Stimulated activated CD4-positive, alpha-beta T cell treated with anti-CD3 and anti-CD28 coated beads, Interleukin-4, amount 100 ng/mL, for 1 hour (primary cell): ENCODE results near the gene ARHGEF5.
"Not testable (repeated sequence)": the region's sequence is repeated elsewhere in the genome, so short reads cannot be mapped to it uniquely, and the experiment has no call there.

Experiments used
- DNase-seq: peaks from one replicate; pipeline ENCODE4 v3.0.0-alpha.2; 2020

Gene ARHGEF5

GRCh38 chr7:144384555-144385245 lies 29.5 kb downstream of the ARHGEF5 start:
- DNase-seq = peak; percentile 42

- DNase-seq = no peak
These were observed 31.5 kb downstream of the ARHGEF5 start for GRCh38 chr7:144386741-144387140.

GRCh38 chr7:144388950-144389349 lies 33.7 kb downstream of the ARHGEF5 start:
- DNase-seq = no peak

GRCh38 chr7:144390481-144390880 lies 35.3 kb downstream of the ARHGEF5 start:
- no peak for DNase-seq

- no peak for DNase-seq
These were observed 35.8 kb downstream of the ARHGEF5 start for GRCh38 chr7:144391014-144391413.

DNA sequence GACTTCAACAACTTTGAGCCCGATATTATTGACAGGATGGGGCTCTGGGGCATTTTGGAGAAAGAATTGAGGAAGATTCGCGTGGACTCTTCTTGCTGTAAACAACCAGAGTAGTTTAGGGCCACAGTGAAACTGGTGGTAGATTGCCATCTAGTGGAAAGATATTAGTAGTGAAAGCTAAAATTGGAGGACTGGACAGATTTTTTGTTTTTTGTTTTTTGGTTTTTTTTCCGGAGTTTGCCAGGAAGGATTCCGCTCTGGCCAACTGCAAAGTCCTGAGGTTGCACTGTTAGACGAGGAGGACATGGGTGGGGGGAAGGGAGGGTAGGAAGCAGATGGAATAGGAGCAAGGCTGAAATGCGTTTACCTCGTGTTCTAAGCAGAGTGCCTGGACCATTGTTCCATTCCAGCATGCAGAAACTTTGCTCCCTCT lies 36.6 kb downstream of the ARHGEF5 start:
- no peak for DNase-seq

DNA sequence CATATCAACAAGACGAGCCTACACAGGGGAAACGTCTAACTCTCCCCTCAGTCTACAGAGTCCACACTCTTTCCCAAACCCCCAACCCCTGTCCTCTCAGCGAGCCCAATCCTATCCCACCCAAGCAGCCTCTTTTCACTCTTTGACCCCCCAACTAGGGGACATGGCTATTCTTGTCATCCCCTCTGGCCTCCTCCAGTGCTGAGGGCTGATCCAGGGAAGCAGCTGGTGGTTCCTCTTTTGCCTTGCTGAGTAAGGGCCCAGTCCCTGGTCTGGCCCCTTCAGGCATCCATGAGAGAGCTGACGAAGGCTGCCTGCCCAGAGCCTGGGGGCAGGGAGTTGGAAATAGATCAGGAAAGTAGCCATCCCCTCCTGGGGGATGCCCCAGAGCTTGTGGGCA lies 41.9 kb downstream of the ARHGEF5 start:
- no peak for DNase-seq

- no peak for DNase-seq
These were observed 43.1 kb downstream of the ARHGEF5 start for GRCh38 chr7:144398291-144398690.

GRCh38 chr7:144398911-144399310 lies 43.7 kb downstream of the ARHGEF5 start:
- DNase-seq = no peak

GRCh38 chr7:144399946-144400345 lies 44.7 kb downstream of the ARHGEF5 start:
- no peak for DNase-seq

DNA sequence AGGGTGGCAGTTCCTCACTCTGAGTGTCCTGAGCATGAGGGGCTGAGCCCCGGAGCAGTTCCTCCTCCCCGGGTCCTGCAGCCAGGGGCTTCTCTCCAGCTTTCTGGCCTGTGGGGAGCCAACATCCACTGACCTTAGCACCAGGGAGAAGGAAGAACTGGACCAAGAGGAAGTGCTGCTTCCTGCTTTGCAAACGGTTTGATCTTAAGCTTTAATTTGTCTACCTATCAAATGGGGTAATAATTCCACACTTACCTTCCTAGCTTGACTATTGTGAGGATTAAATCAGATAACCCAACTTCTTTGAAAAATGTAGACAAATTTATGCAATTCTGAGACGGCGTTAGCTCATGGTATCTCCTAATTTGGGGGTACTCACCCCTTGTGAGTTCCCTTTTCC lies 46.3 kb downstream of the ARHGEF5 start:
- DNase-seq = no peak

DNA sequence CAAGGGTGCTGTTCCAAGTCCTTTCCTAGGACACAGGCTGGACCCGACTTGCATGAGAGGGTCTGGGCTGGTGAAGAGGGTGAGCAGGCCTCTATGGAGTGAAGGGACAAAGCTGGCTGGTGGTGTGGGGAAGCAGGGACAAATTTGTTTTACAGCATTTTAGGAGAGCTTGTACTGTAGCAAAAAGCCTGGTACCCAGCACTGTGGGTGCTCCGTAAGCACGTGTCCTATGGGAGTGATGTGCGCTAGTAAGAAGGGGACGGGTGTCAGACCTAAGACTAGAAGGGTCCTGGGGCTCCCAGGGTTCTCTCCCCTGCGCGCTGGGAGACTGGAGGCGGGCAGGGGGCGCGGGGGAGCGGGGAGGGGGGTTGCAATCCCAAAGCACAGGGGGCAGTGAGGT lies 47.9 kb downstream of the ARHGEF5 start:
- DNase-seq = no peak

- no peak for DNase-seq
These were observed 48.5 kb downstream of the ARHGEF5 start, which contains the start of gene NOBOX for GRCh38 chr7:144403649-144404061. Gene NOBOX (minus strand): TSS chr7:144403693.

- DNase-seq = no peak
These were observed 49.7 kb downstream of the ARHGEF5 start for GRCh38 chr7:144404946-144405345.

GRCh38 chr7:144407266-144407931 lies 52.2 kb downstream of the ARHGEF5 start:
- no peak for DNase-seq

GRCh38 chr7:144408121-144408520 lies 52.9 kb downstream of the ARHGEF5 start:
- no peak for DNase-seq

- no peak for DNase-seq
These were observed 55.2 kb downstream of the ARHGEF5 start for GRCh38 chr7:144410441-144410840.

GRCh38 chr7:144414815-144415214 lies 59.6 kb downstream of the ARHGEF5 start:
- DNase-seq = no peak

DNA sequence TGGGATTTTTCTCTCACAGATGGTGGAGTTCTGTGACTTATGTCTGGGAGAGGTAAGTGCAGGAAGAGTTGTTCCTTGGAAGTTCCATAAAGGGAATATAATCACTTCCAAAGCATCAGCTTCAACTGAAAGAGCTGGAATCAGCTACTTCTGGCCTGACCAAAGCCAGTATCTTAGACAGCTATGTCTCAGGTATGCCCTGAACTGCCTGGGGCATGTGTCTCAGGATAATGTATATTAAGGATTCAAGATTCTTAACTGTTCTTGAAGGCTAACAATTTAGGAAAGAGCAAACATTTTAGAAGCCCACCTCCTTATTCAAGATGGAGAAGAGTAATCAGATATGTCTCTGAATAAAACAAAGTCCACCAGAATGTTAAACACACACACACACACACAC lies 60.7 kb downstream of the ARHGEF5 start:
- DNase-seq = no peak

GRCh38 chr7:144416341-144416740 lies 61.1 kb downstream of the ARHGEF5 start:
- DNase-seq = no peak

GRCh38 chr7:144418931-144419330 lies 63.7 kb downstream of the ARHGEF5 start:
- DNase-seq = not testable (repeated sequence)

DNA sequence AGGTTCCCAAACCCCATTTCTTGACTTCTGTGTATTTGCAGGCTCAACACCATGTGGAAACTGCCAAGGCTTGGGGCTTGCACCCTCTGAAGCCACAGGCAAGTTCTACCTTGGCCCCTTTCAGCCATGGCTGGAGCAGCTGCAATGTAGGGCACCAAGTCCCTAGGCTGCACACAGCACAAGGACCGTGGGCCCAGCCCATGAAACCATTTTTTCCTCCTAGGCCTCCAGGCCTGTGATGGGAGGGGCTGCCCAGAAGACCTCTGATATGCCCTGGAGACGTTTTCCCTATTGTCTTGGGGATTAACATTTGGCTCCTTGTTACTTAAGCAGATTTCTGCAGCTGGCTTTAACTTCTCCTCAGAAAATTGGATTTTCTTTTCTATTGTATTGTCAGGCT lies 72.3 kb downstream of the ARHGEF5 start:
- DNase-seq = not testable (repeated sequence)

- no peak for DNase-seq
These were observed 73.2 kb downstream of the ARHGEF5 start for GRCh38 chr7:144428431-144428830.
